Left ventricle myocardium inferior (tissue), 1 donor: ENCODE measurements around the gene PRKCZ. TPM values are rescaled to one million over a fixed set of nuclear protein-coding genes. Genes with fewer than 3 reads are reported as not detected.

Experiments
- DNase-seq: peaks from one replicate; pipeline ENCODE4 v3.0.0-alpha.2; 2020
- H3K27ac ChIP-seq: fragments of 200-600 bp; replicated peaks from 2 replicates; pipeline ENCODE4 v1.8.0; 2021
- H3K27me3 ChIP-seq: fragments of 200-600 bp; 2 replicates; pipeline ENCODE4 v1.8.0; 2021; ENCODE audit warnings: low read depth
- H3K36me3 ChIP-seq: fragments of 200-600 bp; 2 replicates; pipeline ENCODE4 v1.8.0; 2021
- H3K4me1 ChIP-seq: fragments of 200-600 bp; 2 replicates; pipeline ENCODE4 v1.8.0; 2021
- H3K4me3 ChIP-seq: fragments of 200-600 bp; 2 replicates; pipeline ENCODE4 v1.8.0; 2021; ENCODE audit warnings: mild to moderate bottlenecking, moderate library complexity
- H3K9me3 ChIP-seq: fragments of 200-600 bp; replicated peaks from 2 replicates; pipeline ENCODE4 v1.8.0; 2021
- CTCF ChIP-seq: fragments of 200-600 bp; IDR thresholded peaks from 2 replicates; pipeline ENCODE4 v1.8.0; 2021; ENCODE audit warnings: antibody characterized with exemption, mild to moderate bottlenecking, borderline replicate concordance
- intact Hi-C: fragments of 100-400 bp; cut with micrococcal nuclease; formaldehyde crosslinking; loops from one replicate; pipeline ENCODE4 v1.11.0; 2022
- total RNA-seq: library from RNA; stranded (reverse); fragmentation: NEBNext Ultra II Directional; extraction: Animal tissue kit (Norgen Biotek cat#: 25700); gene quantifications from one replicate; pipeline ENCODE4 v1.2.1, GENCODE V29; 2021
- donor health status: DM: no; HTN: yes; CAD: no; lungs with severe emphysema.

PRKCZ gene
- total RNA-seq, 1 donor from 2014 or later, result 19.1 TPM

- Histone ChIP-seq H3K27ac (no peak overlapping the region), H3K9me3 (no peaks in the 10 kb centered on the region), H3K4me1 (peaks cover 6% of the 10 kb centered on the region), H3K27me3 (peaks cover 100% of the 10 kb centered on the region), H3K4me3 (no peak overlapping the region), H3K36me3 (no peaks in the 10 kb centered on the region)
- no peak for TF ChIP-seq CTCF
- no peak for DNase-seq
- intact Hi-C loops, result no loop called here
These were observed 45.4 kb upstream of the PRKCZ start for GRCh38 chr1:2004856-2005255.

- Histone ChIP-seq H3K36me3 (no peaks in the 10 kb centered on the region), H3K27me3 (peaks cover 99% of the 10 kb centered on the region), H3K4me1 (no peaks in the 10 kb centered on the region), H3K27ac (no peak overlapping the region), H3K9me3 (no peaks in the 10 kb centered on the region), H3K4me3 (no peak overlapping the region)
- TF ChIP-seq CTCF, result no peak
- DNase-seq, result no peak
- intact Hi-C loops, result no loop called here
These were observed 40.8 kb upstream of the PRKCZ start for GRCh38 chr1:2009101-2010053.

GRCh38 chr1:2014181-2014580 is 36.0 kb upstream of the PRKCZ start:
- Histone ChIP-seq H3K27me3 (peaks cover 94% of the 10 kb centered on the region), H3K9me3 (no peaks in the 10 kb centered on the region), H3K36me3 (no peaks in the 10 kb centered on the region), H3K4me3 (no peak overlapping the region), H3K27ac (no peak overlapping the region), H3K4me1 (peaks cover 7% of the 10 kb centered on the region)
- no peak for DNase-seq
- intact Hi-C loops, result no loop called here
- no peak for TF ChIP-seq CTCF

- H3K27me3 ChIP-seq, result peaks cover 94% of the 10 kb centered on the region
- intact Hi-C loops, result no loop called here
These were observed 35.2 kb upstream of the PRKCZ start for GRCh38 chr1:2014741-2015735.

More at GRCh38 chr1:2014741-2015735, 35.2 kb upstream of the PRKCZ start:
- peaks cover 13% of the 10 kb centered on the region for H3K4me1 ChIP-seq
- no peaks in the 10 kb centered on the region for H3K9me3 ChIP-seq
- H3K27ac ChIP-seq, result no peak overlapping the region
- H3K4me3 ChIP-seq, result no peak overlapping the region
- no peaks in the 10 kb centered on the region for H3K36me3 ChIP-seq
- no peak for DNase-seq
- TF ChIP-seq CTCF, result no peak
